ENCODE data around the gene KCNK10.

The KCNK10 gene

GRCh38 chr14:88286309-88286708 is 36.8 kb downstream of the KCNK10 start:
- H3K4me3 ChIP-seq (ENCODE audit: low read length, poor library complexity, severe bottlenecking): no peak overlapping the region
- H3K79me2 ChIP-seq (ENCODE audit: insufficient read depth, low read length): no peaks in the 10 kb centered on the region
- no peaks in the 10 kb centered on the region for H3K4me1 ChIP-seq (ENCODE audit: insufficient read depth, low read length, poor library complexity, severe bottlenecking)
- no peak overlapping the region for H3K4me2 ChIP-seq (ENCODE audit: low read depth, low read length, poor library complexity, severe bottlenecking)
- no peak overlapping the region for H3K9ac ChIP-seq (ENCODE audit: low read depth, low read length, poor library complexity, severe bottlenecking)
- no peaks in the 10 kb centered on the region for H4K20me1 ChIP-seq (ENCODE audit: insufficient read depth, low read length, poor library complexity, severe bottlenecking)
- no peaks in the 10 kb centered on the region for H3K36me3 ChIP-seq (ENCODE audit: insufficient read depth, low read length)
- TF ChIP-seq CTCF (conservative IDR thresholded peaks at IDR 0.05; ENCODE audit: low read length): no peak
- no peak for TF ChIP-seq EZH2phosphoT487 (IDR thresholded peaks at IDR 0.05; ENCODE audit: borderline replicate concordance)
- H3K27me3 ChIP-seq (ENCODE audit: insufficient read depth, low read length, poor library complexity, severe bottlenecking): no peaks in the 10 kb centered on the region
- no peaks in the 10 kb centered on the region for H3K9me2 ChIP-seq (replicated peaks; ENCODE audit: low read depth, low read length)
- H2AFZ ChIP-seq (ENCODE audit: low read length): no peak overlapping the region
- no peaks in the 10 kb centered on the region for H3K9me3 ChIP-seq (ENCODE audit: insufficient read depth, low read depth, low read length)
- no peaks in the 10 kb centered on the region for H3F3A ChIP-seq (ENCODE audit: low read depth)

GRCh38 chr14:88281447-88281846 is 41.6 kb downstream of the KCNK10 start:
- TF ChIP-seq EZH2phosphoT487 (IDR thresholded peaks at IDR 0.05; ENCODE audit: borderline replicate concordance) (no peak), CTCF (conservative IDR thresholded peaks at IDR 0.05; ENCODE audit: low read length) (no peak)
- Histone ChIP-seq H3K9ac (ENCODE audit: low read depth, low read length, poor library complexity, severe bottlenecking) (no peak overlapping the region), H4K20me1 (ENCODE audit: insufficient read depth, low read length, poor library complexity, severe bottlenecking) (no peaks in the 10 kb centered on the region), H3K4me2 (ENCODE audit: low read depth, low read length, poor library complexity, severe bottlenecking) (no peak overlapping the region), H3K9me3 (ENCODE audit: insufficient read depth, low read depth, low read length) (no peaks in the 10 kb centered on the region), H3K79me2 (ENCODE audit: insufficient read depth, low read length) (no peaks in the 10 kb centered on the region), H3K4me1 (ENCODE audit: insufficient read depth, low read length, poor library complexity, severe bottlenecking) (no peaks in the 10 kb centered on the region), H3K36me3 (ENCODE audit: insufficient read depth, low read length) (no peaks in the 10 kb centered on the region), H2AFZ (ENCODE audit: low read length) (no peak overlapping the region), H3F3A (ENCODE audit: low read depth) (no peaks in the 10 kb centered on the region), H3K9me2 (replicated peaks; ENCODE audit: low read depth, low read length) (no peaks in the 10 kb centered on the region), H3K4me3 (ENCODE audit: low read length, poor library complexity, severe bottlenecking) (no peak overlapping the region), H3K27me3 (ENCODE audit: insufficient read depth, low read length, poor library complexity, severe bottlenecking) (no peaks in the 10 kb centered on the region)

DNA sequence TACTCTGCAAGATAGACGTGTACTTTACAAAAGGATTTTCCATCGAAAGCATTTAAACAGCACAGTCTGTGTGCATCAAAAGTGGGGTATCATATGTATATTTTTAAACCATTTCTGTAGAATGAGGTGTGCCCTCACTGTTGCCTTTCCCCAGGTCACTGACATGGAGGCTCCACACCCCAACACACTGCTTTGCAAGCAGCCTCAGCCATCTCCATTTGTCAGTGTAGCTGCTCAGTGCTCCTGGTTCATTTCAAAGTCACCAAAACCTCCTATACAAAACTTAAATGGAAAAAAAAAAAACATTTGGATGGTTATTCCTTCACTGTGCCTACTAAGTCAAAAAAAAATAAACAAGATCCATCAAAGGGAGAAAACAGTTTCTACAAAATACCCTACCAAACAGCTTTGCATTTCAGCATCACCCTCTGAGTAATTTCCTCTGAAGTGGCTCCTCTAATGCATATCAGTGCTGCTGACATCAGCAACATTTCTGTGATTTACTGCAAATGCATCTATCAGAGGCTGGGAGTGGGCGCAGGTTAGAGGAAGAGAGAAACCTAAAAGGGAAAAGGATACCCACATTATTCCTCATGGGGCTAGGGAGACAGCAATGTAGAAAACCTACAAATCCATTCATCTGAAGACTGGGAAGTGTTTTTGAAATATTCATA is 46.0 kb downstream of the KCNK10 start:
- no peaks in the 10 kb centered on the region for H3K36me3 ChIP-seq (ENCODE audit: insufficient read depth, low read length)
- no peak overlapping the region for H2AFZ ChIP-seq (ENCODE audit: low read length)
- no peak overlapping the region for H3K4me3 ChIP-seq (ENCODE audit: low read length, poor library complexity, severe bottlenecking)
- no peak overlapping the region for H3K9ac ChIP-seq (ENCODE audit: low read depth, low read length, poor library complexity, severe bottlenecking)
- H3F3A ChIP-seq (ENCODE audit: low read depth): no peaks in the 10 kb centered on the region
- no peaks in the 10 kb centered on the region for H3K27me3 ChIP-seq (ENCODE audit: insufficient read depth, low read length, poor library complexity, severe bottlenecking)
- no peaks in the 10 kb centered on the region for H3K79me2 ChIP-seq (ENCODE audit: insufficient read depth, low read length)
- H3K9me2 ChIP-seq (replicated peaks; ENCODE audit: low read depth, low read length): no peaks in the 10 kb centered on the region
- H3K4me1 ChIP-seq (ENCODE audit: insufficient read depth, low read length, poor library complexity, severe bottlenecking): no peaks in the 10 kb centered on the region
- no peak overlapping the region for H3K4me2 ChIP-seq (ENCODE audit: low read depth, low read length, poor library complexity, severe bottlenecking)
- H3K9me3 ChIP-seq (ENCODE audit: insufficient read depth, low read depth, low read length): no peaks in the 10 kb centered on the region
- no peaks in the 10 kb centered on the region for H4K20me1 ChIP-seq (ENCODE audit: insufficient read depth, low read length, poor library complexity, severe bottlenecking)
- TF ChIP-seq CTCF (conservative IDR thresholded peaks at IDR 0.05; ENCODE audit: low read length) (no peak), EZH2phosphoT487 (IDR thresholded peaks at IDR 0.05; ENCODE audit: borderline replicate concordance) (no peak)
